Lung (tissue), 12 donors: ENCODE measurements around the gene GOLT1A. TPM values are rescaled to one million over a fixed set of nuclear protein-coding genes. Genes with fewer than 3 reads are reported as not detected.

Experiments
- ATAC-seq: fragments of 200-7000 bp; cut with Tn5 transposase; one replicate; pipeline ENCODE4 v1.9.1; 2020; ENCODE audit warnings: moderate number of reproducible peaks; ENCODE audit not compliant: insufficient read depth, low FRiP score
- DNase-seq, 3 donors: peaks; one replicate each; pipeline ENCODE4 v3.0.0-alpha.2; 2013 to 2017
- H3K27ac ChIP-seq, 2 donors: one replicate each; pipeline ENCODE4 v1.5.1; 2013; ENCODE audit warnings: mild to moderate bottlenecking in 2 of 2, moderate library complexity in 2 of 2, control low read depth in 1 of 2, inconsistent platforms in 1 of 2, low read depth in 1 of 2, low read length in 1 of 2
- H3K27me3 ChIP-seq, 3 donors: one replicate each; pipeline ENCODE4 v1.5.1; 2013; ENCODE audit warnings: low read length in 2 of 3; ENCODE audit not compliant: control insufficient read depth in 3 of 3, insufficient read depth in 3 of 3
- H3K36me3 ChIP-seq, 4 donors: one replicate each; pipeline ENCODE4 v1.5.1; 2013; ENCODE audit warnings: low read length in 4 of 4, mild to moderate bottlenecking in 1 of 4, moderate library complexity in 1 of 4; ENCODE audit not compliant: control insufficient read depth in 4 of 4, insufficient read depth in 4 of 4
- H3K4me1 ChIP-seq, 5 donors: one replicate each; pipeline ENCODE4 v1.5.1; 2013; ENCODE audit warnings: low read length in 5 of 5, mild to moderate bottlenecking in 2 of 5, moderate library complexity in 1 of 5; ENCODE audit not compliant: control insufficient read depth in 5 of 5, insufficient read depth in 5 of 5
- H3K4me3 ChIP-seq: one replicate; pipeline ENCODE4 v1.5.1; 2013; ENCODE audit warnings: mild to moderate bottlenecking, control low read depth, moderate library complexity
- H3K9ac ChIP-seq, 2 donors: one replicate each; pipeline ENCODE4 v1.5.1; 2013; ENCODE audit warnings: low read length in 2 of 2, control low read depth in 1 of 2; ENCODE audit not compliant: insufficient read depth in 1 of 2
- H3K9me3 ChIP-seq, 4 donors: one replicate each; pipeline ENCODE4 v1.5.1; 2013; ENCODE audit warnings: low read length in 3 of 4, mild to moderate bottlenecking in 1 of 4, moderate library complexity in 1 of 4; ENCODE audit not compliant: control insufficient read depth in 4 of 4, insufficient read depth in 3 of 4
- CTCF ChIP-seq: IDR thresholded peaks from 2 replicates; pipeline ENCODE4 v1.5.1; 2012; ENCODE audit warnings: mild to moderate bottlenecking; ENCODE audit errors: control extremely low read depth, extremely low read depth
- WGBS, 2 donors: extraction: QIAGEN DNeasy Blood & Tissue Kit; methylation state at CpG; one replicate each; pipeline ENCODE4 v1.1.7; 2013; 5-methylcytosine and 5-hydroxymethylcytosine counted together
- polyA plus RNA-seq, 2 donors: library from polyadenylated mRNA; stranded (reverse); fragments of 200-250 nt; gene quantifications; one replicate each; pipeline ENCODE4 v1.2.1, GENCODE V29; 2013
- total RNA-seq, 2 donors: library from RNA; depleted of rRNA in 1 of 2; stranded (reverse); fragments of >200 nt in 1 of 2; gene quantifications; one replicate each; pipeline ENCODE4 v1.2.1, GENCODE V29; 2014 to 2021
- donor health status: control.
- donor health status: control.
- donor health status: Bipolar disorder and iron deficiency.
- donor health status: healthy.
- donor health status: DM: yes; HTN: yes; CAD: no.

Gene GOLT1A
- total and polyA plus RNA-seq, 4 donors: 4.1 to 23.8 (median 7.7) TPM

- Histone ChIP-seq H3K27ac (no peak within 1 kb of the TSS), H3K9me3 (peaks cover 0 to 8% (median 1%) of the 10 kb centered on the region in 4 donors), H3K36me3 (no peaks in the 10 kb centered on the region), H3K4me3 (no peak within 1 kb of the TSS), H3K27me3 (peaks cover 0 to 2% (median 0%) of the 10 kb centered on the region in 3 donors), H3K9ac (no peak within 1 kb of the TSS), H3K4me1 (no peaks in the 10 kb centered on the region)
- ATAC-seq (no peak), DNase-seq (no peak)
- WGBS, 2 donors: 36 to 58% methylated on average over 5 of the region's 5 CpGs
- no peak for TF ChIP-seq CTCF
These were observed 47.6 kb downstream of the GOLT1A start, which contains the start of gene REN for GRCh38 chr1:204166219-204166618. Gene REN (minus strand): TSS chr1:204166337. CDS start chr1:204166293, 44 bp downstream.

DNA sequence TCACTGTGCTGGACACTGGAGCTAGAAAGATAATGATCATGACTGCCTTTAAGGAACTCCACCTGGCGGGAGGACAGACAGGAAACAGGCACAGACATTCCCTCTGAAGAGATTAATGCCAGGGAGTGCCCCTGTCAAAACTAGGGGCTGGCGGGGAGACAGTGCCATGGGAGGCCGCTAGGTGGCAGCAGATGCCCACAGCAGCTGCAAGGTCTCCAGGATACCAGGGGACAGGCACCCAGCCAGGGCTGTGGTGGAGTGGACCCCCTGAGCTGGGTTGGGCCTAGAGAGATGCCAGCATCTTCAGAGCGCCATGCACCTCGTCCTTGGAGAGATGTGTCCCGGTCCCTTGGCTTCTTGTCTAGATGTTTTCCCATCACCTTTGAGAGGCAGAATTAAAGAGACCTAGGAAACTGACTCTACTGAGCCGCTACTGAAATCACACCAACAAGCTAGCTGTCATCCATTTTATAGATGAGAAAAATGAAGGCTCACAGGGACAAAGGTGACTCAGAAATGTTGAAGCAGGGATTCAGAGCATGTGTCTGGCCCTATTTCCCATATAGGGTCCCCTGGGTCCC is 51.2 kb downstream of the GOLT1A start:
- no peak overlapping the region for H3K4me3 ChIP-seq

DNA sequence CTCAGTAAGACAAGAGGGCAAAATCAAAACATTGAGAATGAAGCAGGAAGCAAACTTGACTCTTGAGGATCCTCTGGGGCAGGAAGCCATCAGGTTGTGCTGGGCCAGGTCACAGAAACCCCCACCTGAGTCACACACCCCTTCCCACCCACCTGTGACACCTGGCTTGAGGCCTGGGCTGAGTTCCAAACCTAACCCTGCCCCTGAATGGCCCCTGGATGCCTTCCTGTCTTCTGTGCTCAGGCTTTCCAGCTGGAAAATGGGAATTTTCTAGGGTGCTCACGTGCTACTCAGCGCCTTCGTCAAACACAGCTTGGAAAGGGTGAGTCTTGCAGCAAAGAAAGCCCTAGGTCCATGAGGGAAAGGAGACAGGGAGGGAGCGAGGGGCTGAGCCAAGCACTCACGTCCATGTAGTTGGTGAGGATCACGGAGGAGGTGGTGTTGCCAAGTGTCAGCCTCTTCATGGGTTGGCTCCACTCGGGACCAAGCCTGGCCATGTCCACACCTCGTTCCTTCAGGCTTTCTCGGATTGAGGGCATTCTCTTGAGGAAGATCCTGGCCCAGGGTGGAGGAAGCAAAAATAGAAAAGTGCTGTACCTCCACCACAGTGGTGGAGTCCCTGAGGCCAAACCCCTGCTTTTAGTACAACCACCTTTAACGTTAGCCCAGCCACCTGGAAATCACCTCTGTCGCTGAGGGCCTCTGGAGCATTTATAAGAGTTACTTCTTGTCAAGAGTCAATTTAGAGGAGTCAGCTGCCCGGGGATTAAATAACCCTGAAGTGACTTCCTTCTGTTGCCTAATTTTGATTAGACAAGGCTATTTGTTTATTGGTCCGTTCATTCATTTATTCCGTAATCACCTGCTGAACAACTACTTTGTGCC is 51.9 kb downstream of the GOLT1A start:
- no peak for DNase-seq
- ATAC-seq: peak; percentile 38
- Histone ChIP-seq H3K27me3 (peaks cover 0 to 2% (median 0%) of the 10 kb centered on the region in 3 donors), H3K4me1 (no peaks in the 10 kb centered on the region), H3K27ac (peak overlapping the region in 1 of 2 donors; percentile 41), H3K36me3 (no peaks in the 10 kb centered on the region), H3K9ac (no peak overlapping the region), H3K4me3 (no peak overlapping the region), H3K9me3 (no peaks in the 10 kb centered on the region)
- no peak for TF ChIP-seq CTCF
- 45 to 65% methylated on average over 14 of the region's 14 CpGs for WGBS, 2 donors

More for the DNA sequence above, 51.2 kb downstream of the GOLT1A start:
- peak; percentile 96 for TF ChIP-seq CTCF
- ATAC-seq: peak; percentile 84
- H3K36me3 ChIP-seq: no peaks in the 10 kb centered on the region
- H3K27ac ChIP-seq: no peak overlapping the region
- peak; percentile 77 to 83 (median 78) for DNase-seq
- no peaks in the 10 kb centered on the region for H3K9me3 ChIP-seq
- 12 to 15% methylated on average over 7 of the region's 7 CpGs for WGBS, 2 donors
- no peaks in the 10 kb centered on the region for H3K4me1 ChIP-seq
- H3K9ac ChIP-seq: no peak overlapping the region
- peaks cover 0 to 2% (median 0%) of the 10 kb centered on the region in 3 donors for H3K27me3 ChIP-seq
